Activated CD4-positive, alpha-beta memory T cell treated with anti-CD3 and anti-CD28 coated beads for 36 hours (primary cell): ENCODE data around the gene DPYD. TPM values are rescaled to one million over a fixed set of nuclear protein-coding genes. Genes with fewer than 3 reads are reported as not detected.

Source experiments
- CTCF ChIA-PET: fragments of 350-600 bp; sonication (Branson Sonifier 250); formaldehyde crosslinking; loops from one replicate; lab custom pipeline; 2021; ENCODE audit warnings: antibody characterized with exemption, inconsistent platforms; lab: Charles Lee
- POLR2A ChIA-PET: fragments of 350-600 bp; sonication (Branson Sonifier 250); formaldehyde crosslinking; loops from one replicate; lab custom pipeline; 2021; ENCODE audit warnings: antibody characterized with exemption; lab: Charles Lee
- DNase-seq: peaks from one replicate; pipeline ENCODE4 v3.0.0-alpha.2; 2020
- H3K27ac Mint-ChIP-seq: one replicate; pipeline ENCODE4 v1.8.0; 2021; ENCODE audit warnings: mixed read lengths
- H3K27me3 Mint-ChIP-seq: one replicate; pipeline ENCODE4 v1.8.0; 2021; ENCODE audit warnings: mixed read lengths
- H3K36me3 Mint-ChIP-seq: one replicate; pipeline ENCODE4 v1.8.0; 2021; ENCODE audit warnings: mixed read lengths
- H3K4me1 Mint-ChIP-seq: one replicate; pipeline ENCODE4 v1.8.0; 2021; ENCODE audit warnings: low read depth, mixed read lengths
- H3K4me3 Mint-ChIP-seq: one replicate; pipeline ENCODE4 v1.8.0; 2021; ENCODE audit warnings: mild to moderate bottlenecking, mixed read lengths
- H3K9me3 Mint-ChIP-seq: one replicate; pipeline ENCODE4 v1.8.0; 2021; ENCODE audit warnings: mixed read lengths
- intact Hi-C: fragments of 100-400 bp; cut with micrococcal nuclease; formaldehyde crosslinking; loops from one replicate; pipeline ENCODE4 v1.15.1; 2023
- total RNA-seq, 2 experiments: library from RNA; stranded (reverse); gene quantifications; one replicate each; pipeline ENCODE4 v1.2.3, GENCODE V29; 2021

DPYD gene
- total RNA-seq, 2 experiments from 2014 or later: 11.8 to 12.2 TPM

DNA sequence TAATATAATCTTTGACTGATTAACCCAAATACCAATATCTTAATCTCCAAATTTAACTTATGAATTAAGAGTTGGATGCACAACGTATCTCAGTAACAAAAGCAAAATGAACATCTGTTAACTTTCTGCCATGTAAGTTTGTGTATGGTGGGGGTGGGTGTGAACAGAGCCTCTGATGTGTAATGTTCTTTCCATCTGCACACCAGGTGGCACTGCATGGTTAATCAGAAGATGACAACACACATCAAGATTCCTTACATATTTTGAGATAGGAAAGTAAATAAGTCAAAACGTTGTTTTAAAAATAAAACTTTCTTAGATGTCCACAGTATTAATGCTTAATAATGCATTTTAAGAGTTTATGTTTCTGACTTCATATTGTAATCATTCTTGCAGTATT is 251.9 kb downstream of the DPYD start:
- no peak for DNase-seq
- H3K9me3 Mint-ChIP-seq: peaks cover 4% of the 10 kb centered on the region
- no peak overlapping the region for H3K27ac Mint-ChIP-seq
- intact Hi-C loops: loop anchor here (1.0 to 2.0 kb wide), 2 partner anchors 151 to 382 kb away; no protein-coding TSS in a partner anchor
- ChIA-PET POLR2A (no interaction called here), CTCF (interaction anchor here (0.8 kb wide), 1 partner anchor 12 kb away, joined by 3 read pairs; no protein-coding TSS in a partner anchor)
- no peak overlapping the region for H3K4me3 Mint-ChIP-seq
- H3K4me1 Mint-ChIP-seq: no peaks in the 10 kb centered on the region
- H3K27me3 Mint-ChIP-seq: no peaks in the 10 kb centered on the region
- peaks cover 10% of the 10 kb centered on the region for H3K36me3 Mint-ChIP-seq

GRCh38 chr1:97660431-97661105 is 260.3 kb downstream of the DPYD start:
- Mint-ChIP-seq H3K27ac (no peak overlapping the region), H3K4me3 (no peak overlapping the region), H3K27me3 (no peaks in the 10 kb centered on the region), H3K9me3 (no peaks in the 10 kb centered on the region), H3K4me1 (no peaks in the 10 kb centered on the region), H3K36me3 (peaks cover 2% of the 10 kb centered on the region)
- DNase-seq: no peak
- intact Hi-C loops: no loop called here
- POLR2A ChIA-PET: no interaction called here
- CTCF ChIA-PET: no interaction called here

GRCh38 chr1:97654876-97655585 is 265.8 kb downstream of the DPYD start:
- DNase-seq: no peak
- Mint-ChIP-seq H3K4me3 (no peak overlapping the region), H3K9me3 (no peaks in the 10 kb centered on the region), H3K27ac (no peak overlapping the region), H3K27me3 (no peaks in the 10 kb centered on the region), H3K4me1 (no peaks in the 10 kb centered on the region), H3K36me3 (peaks cover 4% of the 10 kb centered on the region)
- ChIA-PET CTCF (no interaction called here), POLR2A (no interaction called here)
- intact Hi-C loops: no loop called here

DNA sequence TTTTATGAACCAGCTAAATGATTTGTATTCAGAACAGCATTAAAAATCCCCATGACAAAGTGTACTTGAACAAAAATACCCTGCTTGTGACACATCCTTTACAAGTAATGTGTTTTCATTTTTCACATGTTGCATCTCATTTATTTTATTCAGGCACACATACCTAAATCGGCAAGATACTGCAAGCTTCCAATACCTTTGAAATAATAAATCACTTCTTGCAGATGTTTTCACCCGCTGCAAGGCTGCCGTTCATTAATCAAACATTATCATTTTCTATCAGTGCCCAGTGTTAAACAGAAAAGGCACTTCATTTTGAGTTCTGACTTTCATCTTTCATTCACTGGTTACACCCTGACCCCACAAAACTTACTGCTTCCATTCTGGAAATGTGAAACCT is 269.6 kb downstream of the DPYD start:
- H3K27ac Mint-ChIP-seq: no peak overlapping the region
- intact Hi-C loops: no loop called here
- no peak overlapping the region for H3K4me3 Mint-ChIP-seq
- no peaks in the 10 kb centered on the region for H3K4me1 Mint-ChIP-seq
- DNase-seq: no peak
- ChIA-PET CTCF (no interaction called here), POLR2A (no interaction called here)
- peaks cover 13% of the 10 kb centered on the region for H3K9me3 Mint-ChIP-seq
- peaks cover 15% of the 10 kb centered on the region for H3K36me3 Mint-ChIP-seq
- H3K27me3 Mint-ChIP-seq: no peaks in the 10 kb centered on the region

DNA sequence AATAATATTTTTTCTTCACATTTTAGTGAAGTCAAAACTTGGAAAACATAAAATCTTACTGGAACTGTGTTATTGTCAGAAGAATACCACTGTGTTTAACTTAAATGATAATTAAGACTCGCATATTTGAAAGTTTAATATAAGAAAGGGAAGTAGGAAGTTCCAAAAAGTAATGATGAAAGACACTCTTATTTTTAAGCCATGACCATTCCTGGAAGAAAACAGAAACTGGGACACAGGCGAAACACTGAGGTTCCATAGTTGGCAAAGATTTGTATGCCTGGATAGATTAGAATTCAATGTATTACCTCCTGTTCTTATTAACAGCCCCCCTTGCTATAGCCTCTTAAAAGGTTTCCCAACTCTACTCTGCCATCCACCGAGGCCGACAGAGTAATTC is 271.2 kb downstream of the DPYD start:
- POLR2A ChIA-PET: no interaction called here
- no peak overlapping the region for H3K27ac Mint-ChIP-seq
- H3K9me3 Mint-ChIP-seq: peaks cover 20% of the 10 kb centered on the region
- intact Hi-C loops: no loop called here
- CTCF ChIA-PET: no interaction called here
- H3K27me3 Mint-ChIP-seq: no peaks in the 10 kb centered on the region
- DNase-seq: no peak
- H3K4me1 Mint-ChIP-seq: no peaks in the 10 kb centered on the region
- no peak overlapping the region for H3K4me3 Mint-ChIP-seq
- H3K36me3 Mint-ChIP-seq: peaks cover 15% of the 10 kb centered on the region

DNA sequence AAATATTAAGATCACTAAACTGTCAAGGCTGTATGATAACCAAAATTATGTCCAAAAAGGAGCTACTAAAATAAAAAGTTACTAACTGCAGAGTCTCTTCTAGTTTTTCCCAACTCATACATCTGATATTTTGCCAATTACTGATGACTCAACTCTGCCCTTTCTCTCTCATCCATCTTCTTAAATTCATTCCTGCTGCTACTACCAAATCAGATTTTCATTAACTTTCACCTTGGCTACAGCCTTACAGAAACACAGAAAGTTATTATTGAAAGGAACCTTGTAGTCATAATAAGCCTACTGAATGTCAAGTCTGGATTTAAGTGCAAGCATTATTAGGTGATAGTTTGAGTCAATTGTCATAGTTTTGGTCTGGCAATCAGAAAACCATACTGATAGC is 273.1 kb downstream of the DPYD start:
- POLR2A ChIA-PET: no interaction called here
- Mint-ChIP-seq H3K27ac (no peak overlapping the region), H3K4me3 (no peak overlapping the region), H3K36me3 (peaks cover 23% of the 10 kb centered on the region), H3K9me3 (peaks cover 27% of the 10 kb centered on the region), H3K4me1 (no peaks in the 10 kb centered on the region), H3K27me3 (no peaks in the 10 kb centered on the region)
- intact Hi-C loops: no loop called here
- no peak for DNase-seq
- CTCF ChIA-PET: no interaction called here

- Mint-ChIP-seq H3K9me3 (peaks cover 27% of the 10 kb centered on the region), H3K4me3 (no peak overlapping the region), H3K36me3 (peaks cover 26% of the 10 kb centered on the region), H3K27ac (no peak overlapping the region), H3K4me1 (no peaks in the 10 kb centered on the region), H3K27me3 (no peaks in the 10 kb centered on the region)
- intact Hi-C loops: no loop called here
- POLR2A ChIA-PET: no interaction called here
- DNase-seq: no peak
- CTCF ChIA-PET: no interaction called here
Observed at GRCh38 chr1:97646071-97646470, 274.8 kb downstream of the DPYD start.

DNA sequence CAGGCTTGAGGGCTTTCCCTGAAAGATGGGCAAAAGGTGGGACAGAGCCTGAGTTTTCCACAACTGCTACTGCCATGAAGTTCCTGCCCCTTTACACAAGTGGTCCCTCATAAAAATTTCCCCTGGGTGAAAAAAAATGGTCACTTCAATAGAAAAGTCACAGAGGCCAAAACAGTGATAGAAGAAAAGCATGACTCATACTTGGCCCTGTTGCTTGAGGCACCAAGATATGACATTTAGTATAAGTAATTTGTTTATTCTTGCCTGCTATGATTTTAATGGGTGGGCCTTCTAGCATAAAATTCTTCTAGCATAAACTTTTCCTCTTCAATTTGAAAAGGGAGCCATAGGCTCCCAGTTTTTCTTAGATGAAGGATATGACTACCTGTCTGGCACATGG is 280.2 kb downstream of the DPYD start:
- peaks cover 11% of the 10 kb centered on the region for H3K36me3 Mint-ChIP-seq

GRCh38 chr1:97636941-97637340 is 283.9 kb downstream of the DPYD start:
- POLR2A ChIA-PET: no interaction called here
- no peaks in the 10 kb centered on the region for H3K27me3 Mint-ChIP-seq
- CTCF ChIA-PET: no interaction called here
- no peak for DNase-seq
- intact Hi-C loops: no loop called here
- peaks cover 6% of the 10 kb centered on the region for H3K4me1 Mint-ChIP-seq
- H3K4me3 Mint-ChIP-seq: no peak overlapping the region
- H3K36me3 Mint-ChIP-seq: peaks cover 4% of the 10 kb centered on the region
- H3K9me3 Mint-ChIP-seq: no peaks in the 10 kb centered on the region
- H3K27ac Mint-ChIP-seq: no peak overlapping the region

More for the DNA sequence above, 280.2 kb downstream of the DPYD start:
- Mint-ChIP-seq H3K27me3 (no peaks in the 10 kb centered on the region), H3K9me3 (peaks cover 9% of the 10 kb centered on the region), H3K4me3 (no peak overlapping the region), H3K4me1 (no peaks in the 10 kb centered on the region), H3K27ac (no peak overlapping the region)
- POLR2A ChIA-PET: no interaction called here
- no peak for DNase-seq
- CTCF ChIA-PET: no interaction called here
- intact Hi-C loops: no loop called here

- no peaks in the 10 kb centered on the region for H3K9me3 Mint-ChIP-seq
- intact Hi-C loops: no loop called here
- POLR2A ChIA-PET: no interaction called here
Observed at GRCh38 chr1:97634758-97635157, 286.1 kb downstream of the DPYD start.

DNA sequence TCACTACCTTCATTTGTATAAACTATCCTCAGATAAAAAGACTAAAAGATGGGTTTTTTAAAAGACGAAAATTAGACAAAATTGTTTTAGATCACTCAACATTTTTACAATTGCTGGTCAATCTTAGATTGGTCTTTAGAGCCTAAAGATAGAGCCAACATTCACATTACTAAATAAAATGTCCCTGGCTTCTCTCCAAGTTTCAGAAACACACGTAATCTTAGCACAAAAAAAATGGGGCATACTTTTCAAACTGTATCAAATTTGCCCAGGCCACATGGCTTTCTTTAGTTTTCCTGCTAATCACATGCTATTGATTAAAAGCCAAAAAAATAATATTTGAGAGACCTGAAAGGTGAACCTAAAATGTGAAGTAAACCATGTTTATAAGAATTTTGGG is 288.1 kb downstream of the DPYD start:
- no peaks in the 10 kb centered on the region for H3K9me3 Mint-ChIP-seq
- DNase-seq: no peak
- no peak overlapping the region for H3K4me3 Mint-ChIP-seq
- H3K36me3 Mint-ChIP-seq: peaks cover 2% of the 10 kb centered on the region
- ChIA-PET POLR2A (no interaction called here), CTCF (no interaction called here)
- H3K27ac Mint-ChIP-seq: no peak overlapping the region
- no peaks in the 10 kb centered on the region for H3K27me3 Mint-ChIP-seq
- H3K4me1 Mint-ChIP-seq: peaks cover 11% of the 10 kb centered on the region
- intact Hi-C loops: no loop called here

More at GRCh38 chr1:97634758-97635157, 286.1 kb downstream of the DPYD start:
- peaks cover 2% of the 10 kb centered on the region for H3K36me3 Mint-ChIP-seq
- no peak overlapping the region for H3K27ac Mint-ChIP-seq
- DNase-seq: no peak
- peaks cover 11% of the 10 kb centered on the region for H3K4me1 Mint-ChIP-seq
- no peaks in the 10 kb centered on the region for H3K27me3 Mint-ChIP-seq
- H3K4me3 Mint-ChIP-seq: no peak overlapping the region
- CTCF ChIA-PET: no interaction called here

DNA sequence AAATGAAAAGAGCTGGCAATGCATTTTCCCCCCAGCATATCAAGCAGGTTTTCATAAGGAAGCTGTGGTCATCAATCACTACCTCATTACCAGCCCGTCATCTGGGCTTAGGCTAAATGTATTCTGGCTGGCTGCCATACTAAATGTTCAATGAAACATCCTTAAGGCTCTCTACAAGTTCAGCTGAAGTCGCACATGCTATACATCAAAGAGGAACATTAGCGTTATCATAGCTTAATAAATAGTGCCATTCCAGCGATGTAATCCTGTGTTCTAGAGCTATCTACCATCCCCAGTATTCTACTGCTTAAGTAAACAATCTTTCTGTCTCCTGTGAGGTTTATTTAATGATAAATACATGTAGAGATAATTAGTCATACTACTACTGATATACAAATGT is 288.8 kb downstream of the DPYD start:
- Mint-ChIP-seq H3K4me1 (peaks cover 11% of the 10 kb centered on the region), H3K4me3 (no peak overlapping the region), H3K36me3 (peaks cover 2% of the 10 kb centered on the region), H3K9me3 (no peaks in the 10 kb centered on the region), H3K27me3 (no peaks in the 10 kb centered on the region), H3K27ac (no peak overlapping the region)
- POLR2A ChIA-PET: no interaction called here
- intact Hi-C loops: no loop called here
- CTCF ChIA-PET: no interaction called here
- no peak for DNase-seq

DNA sequence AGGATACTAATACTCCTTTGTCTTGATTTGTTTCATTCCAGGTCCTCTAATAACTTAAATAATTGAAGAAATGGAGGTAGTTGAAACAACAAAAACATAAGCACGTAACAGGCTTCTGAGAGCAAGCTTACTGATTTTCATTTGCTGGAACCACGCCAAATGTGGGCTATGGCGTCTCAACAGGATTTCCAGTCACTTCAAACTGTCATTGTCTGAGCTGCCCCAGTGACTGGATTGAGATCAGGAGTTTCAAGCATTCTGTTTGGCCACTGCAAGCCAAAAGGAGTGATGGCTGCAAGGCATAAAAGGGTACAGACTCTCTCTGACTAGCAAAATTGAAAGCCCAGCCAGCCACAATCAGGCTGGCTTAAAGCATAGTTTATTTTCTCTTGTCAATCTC is 289.9 kb downstream of the DPYD start:
- no peak overlapping the region for H3K27ac Mint-ChIP-seq
- H3K4me1 Mint-ChIP-seq: peaks cover 11% of the 10 kb centered on the region
- CTCF ChIA-PET: no interaction called here
- no peaks in the 10 kb centered on the region for H3K9me3 Mint-ChIP-seq
- peaks cover 2% of the 10 kb centered on the region for H3K36me3 Mint-ChIP-seq
- POLR2A ChIA-PET: no interaction called here
- intact Hi-C loops: no loop called here
- no peak for DNase-seq
- H3K4me3 Mint-ChIP-seq: no peak overlapping the region
- H3K27me3 Mint-ChIP-seq: no peaks in the 10 kb centered on the region
